ENCODE results near the gene ANTKMT.

GRCh38 chr16:695355-696089, 25.4 kb upstream of the ANTKMT start:
- no peak for TF ChIP-seq CTCF (IDR thresholded peaks at IDR 0.05)
- no peak for TF ChIP-seq POLR2A (IDR thresholded peaks at IDR 0.05)

Data from sigmoid colon (tissue), 3 donors.